SK-MEL-5 (cell line): ENCODE measurements around the gene CACNA1C. TPM values are rescaled to one million over a fixed set of nuclear protein-coding genes. Genes with fewer than 3 reads are reported as not detected.
"Not testable (repeated sequence)": the region's sequence is repeated elsewhere in the genome, so short reads cannot be mapped to it uniquely, and the experiment has no call there.

Source experiments
- DNase-seq: peaks from one replicate; pipeline ENCODE4 v3.0.0-alpha.2; 2016; ENCODE audit warnings: low read depth, low spot score
- in situ Hi-C: cut with HindIII; loops from 2 replicates; pipeline ENCODE4 v1.10.0; 2016; ENCODE audit warnings: low sequenced_read_pairs, high pct_unique_total_duplicates, low pct_unique_long_range_greater_than_20kb
- total RNA-seq: library from RNA; depleted of rRNA; stranded (reverse); fragments of >200 nt; shearing (Covaris generic); gene quantifications from 2 replicates; pipeline ENCODE4 v1.2.3, GENCODE V29; 2014; rRNA removed

Gene CACNA1C
- total RNA-seq, 1 experiment from 2014 or later = 0.05 TPM

- no peak for DNase-seq
- in situ Hi-C loops = no loop called here
Observed at GRCh38 chr12:2739069-2739468, 686.3 kb downstream of the CACNA1C start.

- in situ Hi-C loops = no loop called here
- DNase-seq = peak; percentile 62
Observed at GRCh38 chr12:2739832-2740641, 687.2 kb downstream of the CACNA1C start.

- DNase-seq, in situ Hi-C loops: not testable (repeated sequence)
Observed at GRCh38 chr12:2742037-2742436, 689.2 kb downstream of the CACNA1C start.

DNA sequence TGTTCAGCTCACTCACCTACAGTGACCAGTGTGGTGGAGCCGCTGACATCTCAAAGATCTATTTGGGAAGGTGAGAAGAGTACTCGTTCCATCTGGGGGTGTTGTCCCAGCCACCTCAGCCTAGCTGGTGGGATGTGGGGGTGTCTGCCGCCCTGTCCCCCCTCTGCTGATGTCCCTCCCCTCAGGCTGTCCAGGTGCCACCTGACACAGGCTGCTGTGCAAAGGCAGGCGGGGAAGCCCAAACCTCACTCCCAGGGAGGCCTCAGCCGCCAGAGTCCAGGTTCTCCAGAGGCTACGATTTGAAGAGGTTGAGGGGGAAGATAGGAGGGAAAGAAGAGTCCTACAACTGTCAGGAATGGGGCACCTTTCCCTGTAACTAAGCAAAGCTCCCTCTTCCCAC is 690.7 kb downstream of the CACNA1C start:
- in situ Hi-C loops = no loop called here
- DNase-seq = no peak

GRCh38 chr12:2745655-2746054 is 692.9 kb downstream of the CACNA1C start:
- no peak for DNase-seq
- in situ Hi-C loops = no loop called here

Other genes with a start within 250 kb of the CACNA1C start
- not detected in 2 replicates for gene LRTM2, start 232.4 kb upstream of the CACNA1C start, total RNA-seq
- not detected in 2 replicates for gene CACNA2D4, start 134.3 kb upstream of the CACNA1C start, total RNA-seq
- gene DCP1B, start 48.5 kb upstream of the CACNA1C start, total RNA-seq = 10.9 and 12.1 TPM in 2 replicates